A549 treated with GW870086 at 1 μM for 4 hours (cell line): ENCODE data around the gene SH3BGR. TPM values are rescaled to one million over a fixed set of nuclear protein-coding genes. Genes with fewer than 3 reads are reported as not detected.

Experiments
- total RNA-seq: library from RNA; stranded (reverse); fragments of 200-300 nt; extraction: Qiagen RNA extraction; gene quantifications from 5 replicates; pipeline ENCODE4 v1.2.3, GENCODE V29; 2022; ENCODE audit warnings: low read depth

SH3BGR gene
- total RNA-seq, result 0.46 to 1.3 TPM (median 0.60 TPM) in 5 replicates

DNA sequence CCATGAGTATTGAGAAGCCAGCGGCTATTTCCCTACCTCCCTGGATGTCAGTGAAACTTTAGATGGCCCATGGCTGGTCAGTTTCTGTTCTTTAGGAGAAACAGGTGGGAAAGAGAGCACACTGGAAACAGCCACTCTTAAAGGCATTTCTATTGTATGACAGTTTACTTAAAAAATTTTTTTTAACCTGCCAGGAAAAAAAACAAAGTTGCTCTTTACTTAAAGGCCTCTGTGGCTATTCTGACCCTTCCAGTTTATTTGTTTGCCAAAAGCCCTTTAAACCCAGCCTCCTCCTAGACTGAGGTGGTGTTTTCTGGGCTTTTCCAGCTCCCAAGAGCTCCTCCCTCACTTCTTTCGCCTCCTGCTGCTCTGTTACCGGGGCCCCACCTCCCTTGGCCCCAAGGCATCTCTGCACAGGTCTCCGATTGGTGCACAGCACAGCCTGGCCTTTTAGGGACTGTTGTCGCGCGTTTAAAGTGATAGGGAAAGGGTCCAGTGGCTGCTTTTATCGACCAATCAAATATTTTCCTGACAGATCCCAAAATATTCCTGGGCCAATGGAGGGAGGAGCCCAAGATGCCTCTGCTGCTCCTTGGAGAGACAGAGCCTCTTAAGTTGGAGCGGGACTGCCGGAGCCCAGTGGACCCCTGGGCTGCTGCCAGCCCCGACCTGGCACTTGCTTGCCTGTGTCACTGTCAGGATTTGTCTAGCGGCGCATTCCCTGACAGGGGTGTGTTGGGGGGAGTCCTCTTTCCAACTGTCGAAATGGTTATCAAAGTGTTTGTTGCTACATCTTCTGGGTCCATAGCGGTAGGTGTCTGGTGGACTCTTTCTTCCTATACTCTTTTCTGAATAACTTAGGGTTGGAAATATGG lies at the start of gene SH3BGR:
TSS of gene SH3BGR (plus strand) at position 639 of the 875 bp plus-strand sequence. CDS start at position 766, 127 bp downstream.

DNA sequence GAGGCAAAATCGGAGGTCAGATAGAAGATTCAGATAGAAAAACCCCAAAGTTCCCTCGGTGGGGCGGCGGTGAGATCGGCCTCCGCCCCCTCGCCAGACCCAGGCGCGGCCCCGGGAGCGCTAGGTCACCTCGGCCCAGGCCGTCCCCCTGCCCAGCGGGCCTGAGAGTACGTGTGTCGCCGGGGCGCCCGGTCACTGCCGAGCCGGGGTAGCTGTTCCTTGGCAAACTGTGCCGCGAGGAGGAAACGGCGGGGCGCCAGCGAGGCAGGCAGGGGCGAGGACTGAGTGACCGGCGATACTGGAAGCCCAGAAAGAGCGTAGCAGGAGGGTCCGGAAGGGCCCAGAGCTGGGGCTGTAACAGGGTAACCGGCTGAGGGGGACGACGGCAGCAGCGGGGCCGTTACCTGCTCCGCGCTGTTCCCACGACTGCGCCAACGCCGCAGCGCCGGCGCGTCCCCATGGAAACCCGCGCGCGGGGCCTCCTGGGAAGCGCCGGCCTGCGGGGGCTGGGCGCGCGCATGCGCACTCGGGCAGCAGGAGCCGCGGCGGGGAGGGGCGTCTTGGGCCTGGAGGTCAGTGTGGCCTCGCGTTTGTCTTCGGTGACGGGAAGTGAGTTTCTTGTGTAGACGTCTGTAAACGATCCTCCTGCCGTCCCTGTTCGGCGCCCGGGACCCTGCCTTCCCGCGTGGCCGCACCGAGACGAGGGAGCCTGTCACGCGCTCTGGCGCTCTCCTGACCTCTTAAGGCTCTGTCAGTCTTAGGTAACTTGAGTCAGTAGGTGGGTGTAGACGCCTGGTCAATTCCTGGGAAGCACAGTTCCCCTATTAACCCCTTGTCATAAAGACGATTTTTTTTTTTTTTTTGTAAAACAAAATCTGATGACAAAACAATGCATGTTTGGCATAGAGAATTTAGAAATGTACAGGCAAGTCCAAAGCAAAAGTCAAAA lies 6.2 kb upstream of the SH3BGR start, which contains the start of gene LCA5L:
TSS of gene LCA5L (minus strand) at position 458 of the 949 bp plus-strand sequence. CDS start 17,285 bp downstream, outside the sequence.

Other genes starting within 250 kb of the SH3BGR start
- 6.2 to 11.7 TPM (median 9.8 TPM) in 5 replicates for gene BRWD1, start 138.3 kb upstream of the SH3BGR start, total RNA-seq
- gene HMGN1, start 102.9 kb upstream of the SH3BGR start, total RNA-seq, result 158 to 183 TPM (median 176 TPM) in 5 replicates
- gene LCA5L, start 6.2 kb upstream of the SH3BGR start, total RNA-seq, result 0.89 to 1.6 TPM (median 1.3 TPM) in 5 replicates
- gene B3GALT5, start 161.0 kb downstream of the SH3BGR start, total RNA-seq, result 0.08 to 0.19 TPM (median 0.15 TPM) in 5 replicates